ENCODE results near the gene ZBTB2. TPM values are rescaled to one million over a fixed set of nuclear protein-coding genes. Genes with fewer than 3 reads are reported as not detected.

Gene ZBTB2
- total and polyA plus RNA-seq, 2 donors (not counting 3 experiments of a cell fraction or from before 2014, with no cell fraction given) = 11.8 to 13.1 TPM

- H3K9me3 ChIP-seq (replicated peaks; ENCODE audit: control insufficient read depth, insufficient read depth, low read length) = no peaks in the 10 kb centered on the region
- H3K9me1 ChIP-seq (replicated peaks; ENCODE audit: control insufficient read depth, extremely low read depth, insufficient read depth, low read length) = no peaks in the 10 kb centered on the region
- no peak for DNase-seq (ENCODE audit: low read depth, low spot score)
- intact Hi-C loops (cut with micrococcal nuclease) (no loop called here), dilution Hi-C loops (cut with MboI; ENCODE audit: extremely low pct_ligation_motif_present, low sequenced_read_pairs) (no loop called here)
- BruUV-seq (replicated peaks) = no TSS peak
- H3K9ac ChIP-seq (replicated peaks; ENCODE audit: extremely low read depth, insufficient read depth, low read length) = no peak overlapping the region
- H3K4me1 ChIP-seq (ENCODE audit: control insufficient read depth, extremely low read depth, insufficient read depth, low read length) = peaks cover 18% of the 10 kb centered on the region
- CTCF ChIA-PET = no interaction called here
- H3K79me2 ChIP-seq (ENCODE audit: control insufficient read depth, insufficient read depth, low read length) = peaks cover 55% of the 10 kb centered on the region
- no peak overlapping the region for H2AFZ ChIP-seq (ENCODE audit: low read depth, low read length)
- H3K36me3 ChIP-seq (ENCODE audit: control insufficient read depth in 2 of 2, extremely low read depth in 1 of 2, insufficient read depth in 2 of 2, low read length in 2 of 2) = no peaks in the 10 kb centered on the region
- no peaks in the 10 kb centered on the region for H3K27me3 ChIP-seq (ENCODE audit: control insufficient read depth in 2 of 2, insufficient read depth in 2 of 2, low read length in 2 of 2)
- no peak for FAIRE-seq
- no peak overlapping the region for H3K4me2 ChIP-seq (ENCODE audit: insufficient read depth, low read length)
- H4K20me1 ChIP-seq (replicated peaks; ENCODE audit: control insufficient read depth, extremely low read depth, insufficient read depth, low read length) = no peaks in the 10 kb centered on the region
- POLR2A ChIA-PET = no interaction called here
- TF ChIP-seq MYC (IDR thresholded peaks at IDR 0.05; ENCODE audit: low read depth, low read length) (no peak), GATA2 (IDR thresholded peaks at IDR 0.05; ENCODE audit: insufficient read depth, insufficient read length, low read depth, low read length) (no peak), POLR2A (IDR thresholded peaks at IDR 0.05; ENCODE audit: low read depth, low read length) (no peak), MAX (IDR thresholded peaks at IDR 0.05; ENCODE audit: insufficient read depth, insufficient read length) (no peak), EZH2 (IDR thresholded peaks at IDR 0.05; ENCODE audit: borderline replicate concordance, low read depth, low read length, severe bottlenecking) (no peak), POLR2AphosphoS5 (IDR thresholded peaks at IDR 0.05; ENCODE audit: insufficient read depth, low read depth, low read length) (no peak), JUN (IDR thresholded peaks at IDR 0.05; ENCODE audit: borderline replicate concordance, insufficient read depth, insufficient read length, low read depth) (no peak), FOS (IDR thresholded peaks at IDR 0.05; ENCODE audit: borderline replicate concordance, insufficient read depth, low read length) (no peak), CTCF (IDR thresholded peaks at IDR 0.05; ENCODE audit: extremely low read depth in 1 of 2, insufficient read depth in 1 of 2, low read depth in 1 of 2, low read length in 2 of 2) (no peak)
- no peak overlapping the region for H3K27ac ChIP-seq (ENCODE audit: insufficient read depth, low read depth, low read length)
- H3K4me3 ChIP-seq (replicated peaks in 1 of 3; ENCODE audit: insufficient read depth in 1 of 3, low read depth in 1 of 3, low read length in 3 of 3) = no peak overlapping the region
Measured at GRCh38 chr6:151387175-151387970, 4.0 kb downstream of the ZBTB2 start.
